Measurements from ENCODE around the gene ZNF829. TPM values are rescaled to one million over a fixed set of nuclear protein-coding genes. Genes with fewer than 3 reads are reported as not detected.

Gene ZNF829
- total and polyA plus RNA-seq, 2 experiments from 2014 or later: 5.9 to 8.5 TPM

DNA sequence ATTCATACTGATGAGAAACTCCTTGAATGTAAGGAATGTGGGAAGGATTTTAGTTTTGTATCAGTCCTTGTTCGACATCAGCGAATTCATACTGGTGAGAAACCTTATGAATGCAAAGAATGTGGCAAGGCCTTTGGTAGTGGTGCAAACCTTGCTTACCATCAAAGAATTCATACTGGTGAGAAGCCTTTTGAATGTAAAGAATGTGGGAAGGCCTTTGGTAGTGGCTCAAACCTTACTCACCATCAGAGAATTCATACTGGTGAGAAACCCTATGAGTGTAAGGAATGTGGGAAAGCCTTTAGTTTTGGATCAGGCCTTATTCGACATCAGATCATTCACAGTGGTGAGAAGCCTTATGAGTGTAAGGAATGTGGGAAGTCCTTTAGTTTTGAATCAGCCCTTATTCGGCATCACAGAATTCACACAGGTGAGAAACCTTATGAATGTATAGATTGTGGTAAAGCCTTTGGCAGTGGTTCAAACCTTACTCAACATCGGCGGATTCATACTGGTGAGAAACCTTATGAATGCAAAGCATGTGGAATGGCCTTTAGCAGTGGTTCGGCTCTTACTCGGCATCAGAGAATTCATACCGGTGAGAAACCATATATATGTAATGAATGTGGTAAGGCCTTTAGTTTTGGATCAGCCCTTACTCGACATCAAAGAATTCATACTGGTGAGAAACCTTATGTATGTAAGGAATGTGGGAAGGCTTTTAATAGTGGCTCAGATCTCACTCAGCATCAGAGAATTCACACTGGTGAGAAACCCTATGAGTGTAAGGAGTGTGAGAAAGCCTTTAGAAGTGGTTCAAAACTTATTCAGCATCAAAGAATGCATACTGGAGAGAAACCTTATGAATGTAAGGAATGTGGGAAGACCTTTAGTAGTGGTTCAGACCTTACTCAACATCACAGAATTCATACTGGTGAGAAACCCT is 38.8 kb downstream of the ZNF829 start (continued):
- TF ChIP-seq, protein P1, sequence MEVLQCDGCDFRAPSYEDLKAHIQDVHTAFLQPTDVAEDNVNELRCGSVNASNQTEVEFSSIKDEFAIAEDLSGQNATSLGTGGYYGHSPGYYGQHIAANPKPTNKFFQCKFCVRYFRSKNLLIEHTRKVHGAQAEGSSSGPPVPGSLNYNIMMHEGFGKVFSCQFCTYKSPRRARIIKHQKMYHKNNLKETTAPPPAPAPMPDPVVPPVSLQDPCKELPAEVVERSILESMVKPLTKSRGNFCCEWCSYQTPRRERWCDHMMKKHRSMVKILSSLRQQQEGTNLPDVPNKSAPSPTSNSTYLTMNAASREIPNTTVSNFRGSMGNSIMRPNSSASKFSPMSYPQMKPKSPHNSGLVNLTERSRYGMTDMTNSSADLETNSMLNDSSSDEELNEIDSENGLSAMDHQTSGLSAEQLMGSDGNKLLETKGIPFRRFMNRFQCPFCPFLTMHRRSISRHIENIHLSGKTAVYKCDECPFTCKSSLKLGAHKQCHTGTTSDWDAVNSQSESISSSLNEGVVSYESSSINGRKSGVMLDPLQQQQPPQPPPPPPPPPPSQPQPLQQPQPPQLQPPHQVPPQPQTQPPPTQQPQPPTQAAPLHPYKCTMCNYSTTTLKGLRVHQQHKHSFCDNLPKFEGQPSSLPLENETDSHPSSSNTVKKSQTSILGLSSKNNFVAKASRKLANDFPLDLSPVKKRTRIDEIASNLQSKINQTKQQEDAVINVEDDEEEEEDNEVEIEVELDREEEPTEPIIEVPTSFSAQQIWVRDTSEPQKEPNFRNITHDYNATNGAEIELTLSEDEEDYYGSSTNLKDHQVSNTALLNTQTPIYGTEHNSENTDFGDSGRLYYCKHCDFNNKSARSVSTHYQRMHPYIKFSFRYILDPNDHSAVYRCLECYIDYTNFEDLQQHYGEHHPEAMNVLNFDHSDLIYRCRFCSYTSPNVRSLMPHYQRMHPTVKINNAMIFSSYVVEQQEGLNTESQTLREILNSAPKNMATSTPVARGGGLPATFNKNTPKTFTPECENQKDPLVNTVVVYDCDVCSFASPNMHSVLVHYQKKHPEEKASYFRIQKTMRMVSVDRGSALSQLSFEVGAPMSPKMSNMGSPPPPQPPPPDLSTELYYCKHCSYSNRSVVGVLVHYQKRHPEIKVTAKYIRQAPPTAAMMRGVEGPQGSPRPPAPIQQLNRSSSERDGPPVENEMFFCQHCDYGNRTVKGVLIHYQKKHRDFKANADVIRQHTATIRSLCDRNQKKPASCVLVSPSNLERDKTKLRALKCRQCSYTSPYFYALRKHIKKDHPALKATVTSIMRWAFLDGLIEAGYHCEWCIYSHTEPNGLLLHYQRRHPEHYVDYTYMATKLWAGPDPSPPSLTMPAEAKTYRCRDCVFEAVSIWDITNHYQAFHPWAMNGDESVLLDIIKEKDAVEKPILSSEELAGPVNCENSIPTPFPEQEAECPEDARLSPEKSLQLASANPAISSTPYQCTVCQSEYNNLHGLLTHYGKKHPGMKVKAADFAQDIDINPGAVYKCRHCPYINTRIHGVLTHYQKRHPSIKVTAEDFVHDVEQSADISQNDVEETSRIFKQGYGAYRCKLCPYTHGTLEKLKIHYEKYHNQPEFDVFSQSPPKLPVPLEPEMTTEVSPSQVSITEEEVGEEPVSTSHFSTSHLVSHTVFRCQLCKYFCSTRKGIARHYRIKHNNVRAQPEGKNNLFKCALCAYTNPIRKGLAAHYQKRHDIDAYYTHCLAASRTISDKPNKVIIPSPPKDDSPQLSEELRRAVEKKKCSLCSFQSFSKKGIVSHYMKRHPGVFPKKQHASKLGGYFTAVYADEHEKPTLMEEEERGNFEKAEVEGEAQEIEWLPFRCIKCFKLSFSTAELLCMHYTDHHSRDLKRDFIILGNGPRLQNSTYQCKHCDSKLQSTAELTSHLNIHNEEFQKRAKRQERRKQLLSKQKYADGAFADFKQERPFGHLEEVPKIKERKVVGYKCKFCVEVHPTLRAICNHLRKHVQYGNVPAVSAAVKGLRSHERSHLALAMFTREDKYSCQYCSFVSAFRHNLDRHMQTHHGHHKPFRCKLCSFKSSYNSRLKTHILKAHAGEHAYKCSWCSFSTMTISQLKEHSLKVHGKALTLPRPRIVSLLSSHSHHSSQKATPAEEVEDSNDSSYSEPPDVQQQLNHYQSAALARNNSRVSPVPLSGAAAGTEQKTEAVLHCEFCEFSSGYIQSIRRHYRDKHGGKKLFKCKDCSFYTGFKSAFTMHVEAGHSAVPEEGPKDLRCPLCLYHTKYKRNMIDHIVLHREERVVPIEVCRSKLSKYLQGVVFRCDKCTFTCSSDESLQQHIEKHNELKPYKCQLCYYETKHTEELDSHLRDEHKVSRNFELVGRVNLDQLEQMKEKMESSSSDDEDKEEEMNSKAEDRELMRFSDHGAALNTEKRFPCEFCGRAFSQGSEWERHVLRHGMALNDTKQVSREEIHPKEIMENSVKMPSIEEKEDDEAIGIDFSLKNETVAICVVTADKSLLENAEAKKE (CRISPR knock-in tag; IDR thresholded peaks at IDR 0.05): no peak
- TF ChIP-seq REST (IDR thresholded peaks at IDR 0.05; ENCODE audit: unreplicated experiment): no peak
- TF ChIP-seq EZH2phosphoT487 (IDR thresholded peaks at IDR 0.05; ENCODE audit: unreplicated experiment): no peak
- TF ChIP-seq POLR2AphosphoS5 (IDR thresholded peaks at IDR 0.05; ENCODE audit: low read depth): no peak
- TF ChIP-seq, protein P2, sequence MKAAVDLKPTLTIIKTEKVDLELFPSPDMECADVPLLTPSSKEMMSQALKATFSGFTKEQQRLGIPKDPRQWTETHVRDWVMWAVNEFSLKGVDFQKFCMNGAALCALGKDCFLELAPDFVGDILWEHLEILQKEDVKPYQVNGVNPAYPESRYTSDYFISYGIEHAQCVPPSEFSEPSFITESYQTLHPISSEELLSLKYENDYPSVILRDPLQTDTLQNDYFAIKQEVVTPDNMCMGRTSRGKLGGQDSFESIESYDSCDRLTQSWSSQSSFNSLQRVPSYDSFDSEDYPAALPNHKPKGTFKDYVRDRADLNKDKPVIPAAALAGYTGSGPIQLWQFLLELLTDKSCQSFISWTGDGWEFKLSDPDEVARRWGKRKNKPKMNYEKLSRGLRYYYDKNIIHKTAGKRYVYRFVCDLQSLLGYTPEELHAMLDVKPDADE (IDR thresholded peaks at IDR 0.05): no peak

Measured in GM23338 (cell line).